HG02798 (cell line): ENCODE data around the gene SEMA3B.

Experiments used
- ATAC-seq: cut with Tn5 transposase; IDR thresholded peaks from one replicate; pipeline ENCODE4 v1.9.1; 2021; ENCODE audit warnings: mild to moderate bottlenecking; ENCODE audit not compliant: unreplicated experiment, poor library complexity

SEMA3B gene

DNA sequence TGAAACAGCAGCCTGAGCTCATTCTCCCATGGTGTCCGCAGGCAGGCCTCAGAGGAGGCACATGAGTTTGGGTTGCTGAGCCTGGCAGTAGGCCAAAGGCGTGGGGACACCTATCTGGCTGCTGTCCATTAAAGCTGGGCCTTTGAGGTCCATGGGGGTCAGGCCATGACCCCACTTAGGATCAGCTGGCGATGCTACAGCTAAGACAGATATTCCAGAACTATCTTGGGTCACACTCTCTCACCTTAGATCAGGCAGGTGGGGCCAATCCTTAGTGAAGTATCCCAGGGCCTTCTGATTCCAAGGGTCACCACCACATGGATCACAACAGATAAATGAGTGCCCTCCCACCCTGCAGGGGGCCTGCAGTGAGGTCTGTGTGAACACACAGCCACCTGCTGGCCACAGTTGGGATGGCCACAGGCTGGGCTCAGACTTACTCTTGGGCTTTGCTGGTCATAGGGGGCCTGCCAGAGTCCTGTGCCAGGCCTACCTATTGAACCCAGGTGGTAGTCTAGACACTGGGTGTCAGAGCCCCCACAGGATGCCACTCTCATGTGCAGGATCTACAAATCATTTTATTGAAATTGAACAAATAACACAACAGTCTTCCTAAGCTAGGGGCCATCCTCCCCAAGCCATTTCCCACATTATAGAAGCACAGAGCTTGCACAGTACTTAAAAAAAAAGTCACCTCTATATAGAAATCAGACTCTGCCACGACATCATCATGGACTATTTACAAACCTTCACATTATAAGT is 55.6 kb downstream of the SEMA3B start:
- ATAC-seq = no peak

DNA sequence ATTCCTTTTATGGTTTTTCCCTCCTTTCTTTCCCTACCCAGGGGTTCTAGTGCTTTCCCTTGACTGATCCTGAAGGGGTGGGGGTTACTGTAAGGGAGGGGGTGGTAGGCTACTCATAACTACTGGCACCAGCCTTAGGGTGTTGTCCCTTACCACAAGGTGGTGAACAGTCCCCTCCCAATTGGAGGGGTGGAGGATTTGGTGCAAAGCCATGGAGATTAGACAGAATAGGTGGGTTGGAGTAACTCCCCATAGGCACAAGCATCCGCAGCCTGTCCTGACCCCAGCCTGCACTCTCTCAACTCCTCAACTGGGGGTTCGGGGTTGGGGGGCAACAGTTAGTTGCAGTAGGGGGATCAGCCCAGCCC is 56.1 kb downstream of the SEMA3B start:
- ATAC-seq = no peak

DNA sequence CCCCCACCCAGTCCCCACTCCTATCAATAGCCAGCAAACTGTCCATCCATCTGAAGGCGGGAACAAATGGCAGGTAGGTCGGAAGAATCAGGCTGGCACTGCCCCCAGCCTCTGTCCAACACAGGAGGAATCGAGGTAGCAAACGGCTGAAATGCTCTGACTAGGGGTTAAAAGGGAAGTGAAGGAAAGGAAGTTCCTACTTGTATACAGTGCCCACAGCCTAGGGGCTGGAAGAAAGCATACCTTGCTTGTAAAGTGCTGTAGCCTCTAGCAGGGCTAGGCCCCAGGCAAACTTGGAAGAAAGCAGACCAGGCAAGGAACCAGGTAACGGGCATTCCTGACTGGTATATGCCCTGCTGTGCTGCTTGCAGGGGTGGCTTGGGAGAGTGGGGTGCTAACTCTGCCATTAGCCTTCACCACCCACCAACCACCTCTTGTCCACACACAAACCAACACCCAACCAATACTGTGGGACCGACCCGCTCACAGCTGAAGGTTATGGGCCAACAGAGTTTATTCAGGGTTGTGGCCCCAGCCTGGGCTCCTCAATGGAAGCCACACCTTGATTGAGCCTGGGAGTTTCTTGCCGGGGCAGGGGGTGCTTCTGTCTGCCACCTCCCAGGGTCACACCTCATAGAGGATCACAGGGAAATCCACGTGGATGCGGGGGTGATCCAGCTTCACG is 56.7 kb downstream of the SEMA3B start:
- ATAC-seq = no peak

DNA sequence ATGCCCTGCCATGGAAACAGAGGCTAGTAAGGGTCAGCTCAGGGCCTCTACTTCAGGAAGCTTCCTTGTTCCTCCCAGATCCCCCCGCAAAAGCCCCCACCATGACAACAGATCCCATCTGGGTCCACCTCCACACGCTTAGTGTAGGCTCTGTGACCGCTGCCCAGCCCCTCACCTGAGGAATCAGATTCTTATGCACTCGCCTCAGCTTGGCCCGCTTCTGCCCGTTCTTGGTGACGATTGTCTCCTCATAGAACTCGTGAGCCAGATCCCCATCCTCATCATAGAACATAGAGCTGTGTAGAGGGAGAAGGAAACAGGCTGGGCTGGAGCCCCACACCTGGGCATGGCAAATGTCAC is 57.2 kb downstream of the SEMA3B start:
- ATAC-seq = no peak

DNA sequence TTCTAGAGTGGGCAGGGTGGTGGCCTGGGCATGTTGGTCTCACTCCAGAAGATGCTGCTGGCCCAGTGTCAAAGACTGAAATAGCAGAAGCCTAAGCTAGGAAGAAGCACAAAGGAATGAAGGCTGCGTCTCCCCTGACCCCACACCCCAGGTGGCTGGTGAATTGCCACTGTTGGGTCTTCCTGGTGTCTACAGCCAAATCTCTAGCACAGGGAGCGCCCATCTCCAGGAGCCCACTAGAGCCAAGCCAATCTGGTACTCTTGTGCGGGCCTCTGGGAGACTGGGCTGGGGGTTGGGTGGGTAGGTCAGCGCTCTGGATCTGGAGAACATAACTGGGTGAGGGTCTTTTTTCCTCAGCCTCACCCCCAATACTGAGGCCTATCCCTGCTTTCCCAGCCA is 58.2 kb downstream of the SEMA3B start:
- no peak for ATAC-seq
